ENCODE data around the gene CEP85L.

DNA sequence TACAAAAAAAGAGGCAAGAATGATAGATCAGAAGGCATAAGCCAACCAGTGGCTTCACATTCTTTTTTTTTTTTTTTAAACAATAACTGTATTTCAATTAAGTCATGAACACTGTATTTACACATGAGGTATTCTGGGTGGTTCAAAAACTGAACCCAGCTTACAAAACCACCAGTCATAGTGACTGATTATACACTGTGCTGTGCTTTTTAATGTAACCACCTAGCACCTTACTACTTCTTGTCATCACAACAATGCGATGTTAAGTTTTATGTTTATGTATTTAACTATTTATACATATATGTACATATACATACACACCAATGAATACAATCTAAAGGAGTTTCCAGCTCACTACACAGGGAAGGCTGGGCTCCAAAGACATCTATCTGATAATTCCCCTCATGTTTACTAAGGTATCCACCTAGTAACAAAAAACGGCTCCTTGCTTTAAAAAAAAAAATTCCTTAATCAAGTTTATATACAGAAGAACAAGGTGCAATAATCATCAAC, 190.4 kb downstream of the CEP85L start:
- TF ChIP-seq, protein P1, sequence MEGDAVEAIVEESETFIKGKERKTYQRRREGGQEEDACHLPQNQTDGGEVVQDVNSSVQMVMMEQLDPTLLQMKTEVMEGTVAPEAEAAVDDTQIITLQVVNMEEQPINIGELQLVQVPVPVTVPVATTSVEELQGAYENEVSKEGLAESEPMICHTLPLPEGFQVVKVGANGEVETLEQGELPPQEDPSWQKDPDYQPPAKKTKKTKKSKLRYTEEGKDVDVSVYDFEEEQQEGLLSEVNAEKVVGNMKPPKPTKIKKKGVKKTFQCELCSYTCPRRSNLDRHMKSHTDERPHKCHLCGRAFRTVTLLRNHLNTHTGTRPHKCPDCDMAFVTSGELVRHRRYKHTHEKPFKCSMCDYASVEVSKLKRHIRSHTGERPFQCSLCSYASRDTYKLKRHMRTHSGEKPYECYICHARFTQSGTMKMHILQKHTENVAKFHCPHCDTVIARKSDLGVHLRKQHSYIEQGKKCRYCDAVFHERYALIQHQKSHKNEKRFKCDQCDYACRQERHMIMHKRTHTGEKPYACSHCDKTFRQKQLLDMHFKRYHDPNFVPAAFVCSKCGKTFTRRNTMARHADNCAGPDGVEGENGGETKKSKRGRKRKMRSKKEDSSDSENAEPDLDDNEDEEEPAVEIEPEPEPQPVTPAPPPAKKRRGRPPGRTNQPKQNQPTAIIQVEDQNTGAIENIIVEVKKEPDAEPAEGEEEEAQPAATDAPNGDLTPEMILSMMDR (conservative IDR thresholded peaks at IDR 0.05; ENCODE audit: low read depth in 2 of 2) = no peak
- TF ChIP-seq EZH2phosphoT487 (IDR thresholded peaks at IDR 0.05; ENCODE audit: unreplicated experiment) = no peak
